Peyer's patch (tissue), 4 donors: ENCODE results near the gene PARD3B.

Source experiments
- POLR2A ChIP-seq, 2 donors: fragments of 450-650 bp; IDR thresholded peaks; one replicate each; pipeline ENCODE4 v1.5.1; 2017; ENCODE audit warnings: antibody characterized with exemption in 2 of 2, mild to moderate bottlenecking in 2 of 2, moderate library complexity in 2 of 2
- TF ChIP-seq, protein P1 (sequence below), 6 experiments: fragments of 450-650 bp in 4 of 6; fragments of 200-600 bp in 2 of 6; sonication (generic) in 1 of 6; IDR thresholded peaks; one replicate each; pipeline ENCODE4 v1.5.1; 2017 to 2019; ENCODE audit warnings: antibody characterized with exemption in 6 of 6, mild to moderate bottlenecking in 3 of 6, moderate library complexity in 1 of 6

- TF ChIP-seq, protein P1, sequence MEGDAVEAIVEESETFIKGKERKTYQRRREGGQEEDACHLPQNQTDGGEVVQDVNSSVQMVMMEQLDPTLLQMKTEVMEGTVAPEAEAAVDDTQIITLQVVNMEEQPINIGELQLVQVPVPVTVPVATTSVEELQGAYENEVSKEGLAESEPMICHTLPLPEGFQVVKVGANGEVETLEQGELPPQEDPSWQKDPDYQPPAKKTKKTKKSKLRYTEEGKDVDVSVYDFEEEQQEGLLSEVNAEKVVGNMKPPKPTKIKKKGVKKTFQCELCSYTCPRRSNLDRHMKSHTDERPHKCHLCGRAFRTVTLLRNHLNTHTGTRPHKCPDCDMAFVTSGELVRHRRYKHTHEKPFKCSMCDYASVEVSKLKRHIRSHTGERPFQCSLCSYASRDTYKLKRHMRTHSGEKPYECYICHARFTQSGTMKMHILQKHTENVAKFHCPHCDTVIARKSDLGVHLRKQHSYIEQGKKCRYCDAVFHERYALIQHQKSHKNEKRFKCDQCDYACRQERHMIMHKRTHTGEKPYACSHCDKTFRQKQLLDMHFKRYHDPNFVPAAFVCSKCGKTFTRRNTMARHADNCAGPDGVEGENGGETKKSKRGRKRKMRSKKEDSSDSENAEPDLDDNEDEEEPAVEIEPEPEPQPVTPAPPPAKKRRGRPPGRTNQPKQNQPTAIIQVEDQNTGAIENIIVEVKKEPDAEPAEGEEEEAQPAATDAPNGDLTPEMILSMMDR (IDR thresholded peaks at IDR 0.05): no peak
- TF ChIP-seq POLR2A (IDR thresholded peaks at IDR 0.05): no peak
Observed at GRCh38 chr2:204781941-204782340, 236.7 kb downstream of the PARD3B start.
